ENCODE data around the gene RGMA. TPM values are rescaled to one million over a fixed set of nuclear protein-coding genes. Genes with fewer than 3 reads are reported as not detected.

Gene RGMA
- total and polyA plus RNA-seq, 2 donors (not counting 1 experiment from before 2014, with no cell fraction given) = 0.27 to 1.5 TPM

GRCh38 chr15:93057618-93058017 is 31.4 kb downstream of the RGMA start:
- DNase-seq (ENCODE audit: low read depth in 2 of 2) = no peak
- H2AFZ ChIP-seq (ENCODE audit: low read length) = no peak overlapping the region
- H3K4me3 ChIP-seq (replicated peaks in 1 of 4; ENCODE audit: control extremely low read depth in 1 of 4, insufficient read depth in 1 of 4, low read depth in 3 of 4, low read length in 4 of 4) = no peak overlapping the region
- TF ChIP-seq CTCF (conservative IDR thresholded peaks at IDR 0.05 in 1 of 2, IDR thresholded peaks at IDR 0.05 in 1 of 2; ENCODE audit: low read depth in 1 of 2, low read length in 2 of 2) (no peak), EZH2 (IDR thresholded peaks at IDR 0.05; ENCODE audit: low read length, missing control alignments) (no peak)
- no peak overlapping the region for H3K27ac ChIP-seq (ENCODE audit: insufficient read depth, low read length)
- no peaks in the 10 kb centered on the region for H4K20me1 ChIP-seq (ENCODE audit: control insufficient read depth, extremely low read depth, insufficient read depth, low read length)
- H3K36me3 ChIP-seq (ENCODE audit: control insufficient read depth, insufficient read depth, low read length) = no peaks in the 10 kb centered on the region
- H3K9ac ChIP-seq (ENCODE audit: insufficient read depth, low read length) = no peak overlapping the region
- no peaks in the 10 kb centered on the region for H3K4me1 ChIP-seq (ENCODE audit: control insufficient read depth, extremely low read depth, insufficient read depth, low read length)
- no peaks in the 10 kb centered on the region for H3K27me3 ChIP-seq (ENCODE audit: control insufficient read depth, insufficient read depth, low read length)
- no peaks in the 10 kb centered on the region for H3K79me2 ChIP-seq (ENCODE audit: control insufficient read depth, insufficient read depth, low read length)
- H3K4me2 ChIP-seq (ENCODE audit: extremely low read depth, insufficient read depth, low read length) = no peak overlapping the region
- H3K9me3 ChIP-seq (ENCODE audit: control insufficient read depth, insufficient read depth, low read depth, low read length) = no peaks in the 10 kb centered on the region

- H3K4me1 ChIP-seq (ENCODE audit: control insufficient read depth, extremely low read depth, insufficient read depth, low read length) = no peaks in the 10 kb centered on the region
- H3K27ac ChIP-seq (ENCODE audit: insufficient read depth, low read length) = no peak overlapping the region
- H3K27me3 ChIP-seq (ENCODE audit: control insufficient read depth, insufficient read depth, low read length) = no peaks in the 10 kb centered on the region
- no peaks in the 10 kb centered on the region for H3K79me2 ChIP-seq (ENCODE audit: control insufficient read depth, insufficient read depth, low read length)
- TF ChIP-seq EZH2 (IDR thresholded peaks at IDR 0.05; ENCODE audit: low read length, missing control alignments) (no peak), CTCF (conservative IDR thresholded peaks at IDR 0.05 in 1 of 2, IDR thresholded peaks at IDR 0.05 in 1 of 2; ENCODE audit: low read depth in 1 of 2, low read length in 2 of 2) (no peak)
- no peak overlapping the region for H2AFZ ChIP-seq (ENCODE audit: low read length)
- no peaks in the 10 kb centered on the region for H3K9me3 ChIP-seq (ENCODE audit: control insufficient read depth, insufficient read depth, low read depth, low read length)
- H3K9ac ChIP-seq (ENCODE audit: insufficient read depth, low read length) = no peak overlapping the region
- H4K20me1 ChIP-seq (ENCODE audit: control insufficient read depth, extremely low read depth, insufficient read depth, low read length) = no peaks in the 10 kb centered on the region
- no peak for DNase-seq (ENCODE audit: low read depth in 2 of 2)
- no peak overlapping the region for H3K4me2 ChIP-seq (ENCODE audit: extremely low read depth, insufficient read depth, low read length)
- H3K36me3 ChIP-seq (ENCODE audit: control insufficient read depth, insufficient read depth, low read length) = no peaks in the 10 kb centered on the region
- H3K4me3 ChIP-seq (replicated peaks in 1 of 4; ENCODE audit: control extremely low read depth in 1 of 4, insufficient read depth in 1 of 4, low read depth in 3 of 4, low read length in 4 of 4) = no peak overlapping the region
Measured at GRCh38 chr15:93056836-93057235, 32.2 kb downstream of the RGMA start.

GRCh38 chr15:93055211-93055610 is 33.8 kb downstream of the RGMA start:
- TF ChIP-seq CTCF (conservative IDR thresholded peaks at IDR 0.05 in 1 of 2, IDR thresholded peaks at IDR 0.05 in 1 of 2; ENCODE audit: low read depth in 1 of 2, low read length in 2 of 2) (no peak), EZH2 (IDR thresholded peaks at IDR 0.05; ENCODE audit: low read length, missing control alignments) (no peak)
- Histone ChIP-seq H3K27ac (ENCODE audit: insufficient read depth, low read length) (no peak overlapping the region), H2AFZ (ENCODE audit: low read length) (no peak overlapping the region)

More at GRCh38 chr15:93055211-93055610, 33.8 kb downstream of the RGMA start:
- no peak for DNase-seq (ENCODE audit: low read depth in 2 of 2)
- no peaks in the 10 kb centered on the region for H4K20me1 ChIP-seq (ENCODE audit: control insufficient read depth, extremely low read depth, insufficient read depth, low read length)
- H3K4me3 ChIP-seq (replicated peaks in 1 of 4; ENCODE audit: control extremely low read depth in 1 of 4, insufficient read depth in 1 of 4, low read depth in 3 of 4, low read length in 4 of 4) = no peak overlapping the region
- no peak overlapping the region for H3K4me2 ChIP-seq (ENCODE audit: extremely low read depth, insufficient read depth, low read length)
- H3K79me2 ChIP-seq (ENCODE audit: control insufficient read depth, insufficient read depth, low read length) = no peaks in the 10 kb centered on the region
- no peaks in the 10 kb centered on the region for H3K9me3 ChIP-seq (ENCODE audit: control insufficient read depth, insufficient read depth, low read depth, low read length)
- H3K36me3 ChIP-seq (ENCODE audit: control insufficient read depth, insufficient read depth, low read length) = no peaks in the 10 kb centered on the region
- no peaks in the 10 kb centered on the region for H3K4me1 ChIP-seq (ENCODE audit: control insufficient read depth, extremely low read depth, insufficient read depth, low read length)
- H3K27me3 ChIP-seq (ENCODE audit: control insufficient read depth, insufficient read depth, low read length) = no peaks in the 10 kb centered on the region
- no peak overlapping the region for H3K9ac ChIP-seq (ENCODE audit: insufficient read depth, low read length)
